Fibroblast of lung (primary cell): ENCODE data around the gene RALGDS. TPM values are rescaled to one million over a fixed set of nuclear protein-coding genes. Genes with fewer than 3 reads are reported as not detected.

Source experiments
- DNase-seq, 2 donors: peaks; one replicate each; pipeline versions ENCODE4 v3.0.0 to v3.0.0-alpha.2; 2010; ENCODE audit warnings: low read depth in 2 of 2
- H2AFZ ChIP-seq: 2 replicates; pipeline ENCODE4 v1.5.1; 2012; ENCODE audit warnings: low read length, control low read depth, inconsistent platforms
- H3K27ac ChIP-seq: 2 replicates; pipeline ENCODE4 v1.5.1; 2011; ENCODE audit warnings: low read length, control low read depth; ENCODE audit not compliant: insufficient read depth
- H3K27me3 ChIP-seq: 2 replicates; pipeline ENCODE4 v1.5.1; 2011; ENCODE audit warnings: mild to moderate bottlenecking, low read length; ENCODE audit not compliant: control insufficient read depth, insufficient read depth
- H3K36me3 ChIP-seq: 2 replicates; pipeline ENCODE4 v1.5.1; 2011; ENCODE audit warnings: low read length; ENCODE audit not compliant: control insufficient read depth, insufficient read depth
- H3K4me1 ChIP-seq: 2 replicates; pipeline ENCODE4 v1.5.1; 2011; ENCODE audit warnings: low read length; ENCODE audit not compliant: control insufficient read depth, insufficient read depth; ENCODE audit errors: extremely low read depth
- H3K4me2 ChIP-seq: 2 replicates; pipeline ENCODE4 v1.5.1; 2011; ENCODE audit warnings: low read length, control low read depth; ENCODE audit not compliant: insufficient read depth; ENCODE audit errors: extremely low read depth
- H3K4me3 ChIP-seq, 4 experiments: fragments of 200-600 bp in 1 of 4; sonication (generic) in 1 of 4; replicated peaks in 1 of 4; 2 replicates each; pipeline ENCODE4 v1.5.1; 2011 to 2016; ENCODE audit warnings: low read length in 4 of 4, low read depth in 3 of 4, mild to moderate bottlenecking in 3 of 4, control low read depth in 2 of 4, inconsistent platforms in 1 of 4, mixed read lengths in 1 of 4; ENCODE audit not compliant: insufficient read depth in 1 of 4; ENCODE audit errors: control extremely low read depth in 1 of 4
- H3K79me2 ChIP-seq: 2 replicates; pipeline ENCODE4 v1.5.1; 2012; ENCODE audit warnings: mild to moderate bottlenecking, low read length, inconsistent platforms; ENCODE audit not compliant: control insufficient read depth, insufficient read depth
- H3K9ac ChIP-seq: 2 replicates; pipeline ENCODE4 v1.5.1; 2011; ENCODE audit warnings: mild to moderate bottlenecking, low read length, control low read depth; ENCODE audit not compliant: insufficient read depth
- H3K9me3 ChIP-seq: 2 replicates; pipeline ENCODE4 v1.5.1; 2012; ENCODE audit warnings: low read depth, low read length; ENCODE audit not compliant: control insufficient read depth, insufficient read depth
- H4K20me1 ChIP-seq: 2 replicates; pipeline ENCODE4 v1.5.1; 2011; ENCODE audit warnings: low read length; ENCODE audit not compliant: control insufficient read depth, insufficient read depth; ENCODE audit errors: extremely low read depth
- CTCF ChIP-seq, 2 donors: IDR thresholded peaks in 1 of 2; conservative IDR thresholded peaks in 1 of 2; 1 replicate in 1 of 2; 2 replicates in 1 of 2; pipeline ENCODE4 v1.5.1; 2011 to 2012; ENCODE audit warnings: low read length in 2 of 2, control low read depth in 1 of 2, inconsistent platforms in 1 of 2, low read depth in 1 of 2, mild to moderate bottlenecking in 1 of 2
- EZH2 ChIP-seq: IDR thresholded peaks from 2 replicates; pipeline ENCODE4 v1.5.1; 2012; ENCODE audit warnings: low read length, control low read depth, mild to moderate bottlenecking; ENCODE audit errors: missing control alignments
- polyA plus RNA-seq, 2 donors: library from polyadenylated mRNA; depleted of rRNA in 1 of 2; stranded (reverse) in 1 of 2; unstranded in 1 of 2; fragments of >200 nt; gene quantifications; 2 replicates each; pipeline ENCODE4 v1.2.1, GENCODE V29; 2011 to 2012; ENCODE audit warnings: missing spikeins in 1 of 2
- total RNA-seq: library from RNA; depleted of rRNA; stranded (reverse); fragments of >200 nt; gene quantifications from 2 replicates; pipeline ENCODE4 v1.2.1, GENCODE V29; 2014

RALGDS gene
- total and polyA plus RNA-seq, 2 donors (not counting 1 experiment from before 2014, with no cell fraction given): 16.6 to 23.6 TPM

- Histone ChIP-seq H3K27ac (no peak overlapping the region), H3K4me1 (no peaks in the 10 kb centered on the region), H3K9ac (no peak overlapping the region), H3K36me3 (peaks cover 26% of the 10 kb centered on the region), H3K4me3 (no peak overlapping the region), H2AFZ (no peak overlapping the region), H3K9me3 (no peaks in the 10 kb centered on the region), H3K79me2 (no peaks in the 10 kb centered on the region), H3K4me2 (no peak overlapping the region), H4K20me1 (no peaks in the 10 kb centered on the region), H3K27me3 (no peaks in the 10 kb centered on the region)
- no peak for TF ChIP-seq CTCF (conservative IDR thresholded peaks at IDR 0.05 in 1 of 2, IDR thresholded peaks at IDR 0.05 in 1 of 2; ENCODE audit: low read depth in 1 of 2, low read length in 2 of 2)
- TF ChIP-seq EZH2: no peak
- no peak for DNase-seq
Observed at GRCh38 chr9:133106511-133107244, 14.4 kb downstream of the RALGDS start.

GRCh38 chr9:133105461-133105770, 15.6 kb downstream of the RALGDS start:
- Histone ChIP-seq H4K20me1 (no peaks in the 10 kb centered on the region), H3K4me2 (no peak overlapping the region), H3K9me3 (no peaks in the 10 kb centered on the region), H2AFZ (no peak overlapping the region), H3K79me2 (no peaks in the 10 kb centered on the region), H3K27me3 (no peaks in the 10 kb centered on the region), H3K4me3 (no peak overlapping the region), H3K36me3 (peaks cover 32% of the 10 kb centered on the region), H3K4me1 (no peaks in the 10 kb centered on the region), H3K9ac (no peak overlapping the region), H3K27ac (no peak overlapping the region)
- no peak for DNase-seq
- TF ChIP-seq CTCF (conservative IDR thresholded peaks at IDR 0.05 in 1 of 2, IDR thresholded peaks at IDR 0.05 in 1 of 2; ENCODE audit: low read depth in 1 of 2, low read length in 2 of 2) (no peak), EZH2 (no peak)

GRCh38 chr9:133104718-133105460, 16.2 kb downstream of the RALGDS start:
- Histone ChIP-seq H3K4me2 (no peak overlapping the region), H3K9ac (no peak overlapping the region), H2AFZ (no peak overlapping the region), H3K4me3 (no peak overlapping the region), H3K36me3 (peaks cover 32% of the 10 kb centered on the region), H3K4me1 (no peaks in the 10 kb centered on the region), H4K20me1 (no peaks in the 10 kb centered on the region), H3K27me3 (no peaks in the 10 kb centered on the region), H3K79me2 (no peaks in the 10 kb centered on the region), H3K27ac (no peak overlapping the region), H3K9me3 (no peaks in the 10 kb centered on the region)
- no peak for DNase-seq
- no peak for TF ChIP-seq EZH2
- TF ChIP-seq CTCF (conservative IDR thresholded peaks at IDR 0.05 in 1 of 2, IDR thresholded peaks at IDR 0.05 in 1 of 2; ENCODE audit: low read depth in 1 of 2, low read length in 2 of 2): no peak
